GF-D8 (cell line): Measurements from ENCODE around the gene OSGEP.

Experiments used
- DNase-seq: peaks from one replicate; lab custom pipeline; 2025; lab: John Stamatoyannopoulos, UW

Gene OSGEP

GRCh38 chr14:20397511-20397910, 57.1 kb downstream of the OSGEP start:
- no peak for DNase-seq
